IPS-NIHi7 (cell line): Measurements from ENCODE around the gene RBM25.

Experiments used
- DNase-seq: peaks from one replicate; pipeline ENCODE4 v3.0.0; 2012; ENCODE audit warnings: mixed read lengths; ENCODE audit errors: extremely low spot score

Gene RBM25

DNA sequence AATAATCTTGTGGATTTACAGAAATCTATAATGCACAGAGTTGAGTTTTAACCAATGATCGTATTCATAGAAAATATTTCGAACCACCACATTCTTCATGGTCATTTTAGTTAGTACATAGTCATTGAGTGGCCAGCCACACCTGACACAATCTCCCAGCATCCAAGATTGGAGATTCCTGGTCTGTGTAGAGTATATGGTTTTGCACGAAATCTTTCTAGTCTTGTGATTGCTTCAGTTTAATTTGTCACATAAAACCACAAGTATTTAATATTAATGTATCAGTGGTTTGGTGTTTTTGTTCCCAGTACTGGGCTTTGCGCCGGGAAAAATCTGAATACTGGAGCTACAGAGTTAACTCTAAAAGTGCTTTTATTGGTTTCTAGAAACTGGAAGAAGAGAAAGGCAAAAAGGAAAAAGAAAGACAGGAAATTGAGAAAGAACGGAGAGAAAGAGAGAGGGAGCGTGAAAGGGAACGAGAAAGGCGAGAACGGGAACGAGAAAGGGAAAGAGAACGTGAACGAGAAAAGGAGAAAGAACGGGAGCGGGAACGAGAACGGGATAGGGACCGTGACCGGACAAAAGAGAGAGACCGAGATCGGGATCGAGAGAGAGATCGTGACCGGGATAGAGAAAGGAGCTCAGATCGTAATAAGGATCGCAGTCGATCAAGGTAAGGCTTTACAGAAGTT is 44.6 kb downstream of the RBM25 start:
- DNase-seq = no peak

- DNase-seq = no peak
Observed at GRCh38 chr14:73105050-73105449, 46.7 kb downstream of the RBM25 start.

DNA sequence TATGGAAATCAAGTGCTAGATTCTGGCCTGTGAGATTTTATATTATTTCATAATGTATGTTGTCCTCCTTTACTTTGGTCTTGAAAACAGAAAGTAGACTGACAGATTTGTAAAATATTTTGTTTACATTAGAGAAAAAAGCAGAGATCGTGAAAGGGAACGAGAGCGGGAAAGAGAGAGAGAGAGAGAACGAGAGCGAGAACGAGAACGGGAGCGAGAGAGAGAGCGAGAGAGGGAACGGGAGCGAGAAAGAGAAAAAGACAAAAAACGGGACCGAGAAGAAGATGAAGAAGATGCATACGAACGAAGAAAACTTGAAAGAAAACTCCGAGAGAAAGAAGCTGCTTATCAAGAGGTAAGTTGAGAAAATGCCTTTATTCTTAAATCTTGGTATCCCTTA is 47.4 kb downstream of the RBM25 start:
- no peak for DNase-seq

DNA sequence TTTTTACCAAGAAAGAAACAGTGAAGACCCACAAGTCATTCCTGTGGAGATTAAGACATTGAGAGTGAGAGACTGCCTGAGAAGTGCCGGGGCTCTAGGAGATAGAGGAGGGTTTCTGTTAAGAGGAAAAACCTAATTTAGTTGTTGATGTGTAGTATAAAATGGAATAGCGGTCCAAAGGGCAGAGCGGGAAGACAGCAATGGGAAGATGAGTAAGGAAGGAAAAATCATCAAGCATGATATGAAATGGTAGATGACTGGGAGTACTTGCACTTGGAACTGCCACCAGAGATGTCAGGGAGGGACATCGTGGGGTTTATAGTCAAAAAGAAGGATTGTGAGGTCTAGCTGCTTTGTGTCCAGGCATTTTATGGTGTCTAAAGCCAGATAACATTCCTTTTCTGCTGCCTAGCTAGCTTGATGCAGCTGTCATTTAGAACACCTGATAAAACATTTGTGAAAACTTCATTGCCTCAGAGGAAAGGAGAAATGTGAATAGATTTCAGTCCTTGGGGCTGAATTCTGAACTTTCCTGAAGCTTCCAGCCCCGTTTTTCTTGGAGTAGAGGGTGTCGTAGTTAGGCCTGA is 57.8 kb downstream of the RBM25 start:
- no peak for DNase-seq

DNA sequence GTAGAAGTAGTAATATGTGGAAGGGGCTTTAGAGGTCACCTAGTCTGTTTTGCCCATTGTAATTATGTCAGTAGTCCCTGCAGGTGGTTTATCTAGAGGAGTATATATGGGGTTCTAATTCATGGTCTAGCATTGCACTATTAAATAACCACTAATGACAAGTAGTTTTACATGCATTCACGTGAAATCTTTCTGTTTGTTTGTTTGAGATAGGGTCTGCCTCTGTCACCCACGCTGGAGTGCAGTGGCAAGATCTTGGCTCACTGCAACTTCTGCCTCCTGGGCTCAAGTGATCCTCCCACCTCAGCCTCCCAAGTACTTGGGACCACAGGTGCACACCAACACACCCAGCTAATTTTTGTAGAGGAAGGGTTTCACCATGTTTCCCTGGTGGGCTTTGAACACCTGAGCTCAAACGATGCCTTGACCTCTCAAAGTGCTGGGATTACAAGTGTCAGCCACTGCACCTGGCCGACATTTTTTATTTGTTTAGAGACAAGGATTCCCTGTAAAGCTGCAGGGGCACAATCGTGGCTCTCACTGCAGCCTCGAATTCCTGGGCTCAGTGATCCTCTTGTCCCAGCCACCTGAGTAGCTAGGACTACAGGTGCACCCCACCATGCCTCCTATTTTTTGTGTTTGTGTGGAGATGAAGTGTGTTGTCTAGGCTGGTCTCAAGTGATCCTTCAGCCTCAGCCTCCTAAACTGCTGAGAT is 66.0 kb downstream of the RBM25 start:
- no peak for DNase-seq

GRCh38 chr14:73125169-73125588 is 66.8 kb downstream of the RBM25 start:
- no peak for DNase-seq

DNA sequence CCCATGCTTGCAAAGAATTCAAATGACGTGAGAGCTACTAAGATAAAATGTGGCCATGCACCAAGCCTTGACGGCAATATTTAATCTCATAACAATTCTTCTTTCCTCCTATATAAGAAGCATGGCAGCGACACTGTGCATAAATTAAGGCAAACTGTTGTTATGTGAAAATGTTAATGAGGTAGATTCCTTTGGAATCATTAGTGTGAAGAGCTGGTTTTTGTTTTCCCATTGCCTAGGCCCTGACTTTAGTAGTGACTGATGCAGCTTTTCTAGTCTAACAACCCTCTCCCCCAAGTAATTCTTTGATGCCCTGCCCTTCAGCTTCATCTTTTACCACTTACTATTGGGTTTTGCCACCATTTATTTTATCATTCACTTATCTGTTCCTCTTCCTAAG is 67.4 kb downstream of the RBM25 start:
- DNase-seq = peak; percentile 18

GRCh38 chr14:73133795-73134194 is 75.5 kb downstream of the RBM25 start:
- DNase-seq = no peak

- DNase-seq = no peak
Observed at GRCh38 chr14:73136085-73136386, 77.7 kb downstream of the RBM25 start.

DNA sequence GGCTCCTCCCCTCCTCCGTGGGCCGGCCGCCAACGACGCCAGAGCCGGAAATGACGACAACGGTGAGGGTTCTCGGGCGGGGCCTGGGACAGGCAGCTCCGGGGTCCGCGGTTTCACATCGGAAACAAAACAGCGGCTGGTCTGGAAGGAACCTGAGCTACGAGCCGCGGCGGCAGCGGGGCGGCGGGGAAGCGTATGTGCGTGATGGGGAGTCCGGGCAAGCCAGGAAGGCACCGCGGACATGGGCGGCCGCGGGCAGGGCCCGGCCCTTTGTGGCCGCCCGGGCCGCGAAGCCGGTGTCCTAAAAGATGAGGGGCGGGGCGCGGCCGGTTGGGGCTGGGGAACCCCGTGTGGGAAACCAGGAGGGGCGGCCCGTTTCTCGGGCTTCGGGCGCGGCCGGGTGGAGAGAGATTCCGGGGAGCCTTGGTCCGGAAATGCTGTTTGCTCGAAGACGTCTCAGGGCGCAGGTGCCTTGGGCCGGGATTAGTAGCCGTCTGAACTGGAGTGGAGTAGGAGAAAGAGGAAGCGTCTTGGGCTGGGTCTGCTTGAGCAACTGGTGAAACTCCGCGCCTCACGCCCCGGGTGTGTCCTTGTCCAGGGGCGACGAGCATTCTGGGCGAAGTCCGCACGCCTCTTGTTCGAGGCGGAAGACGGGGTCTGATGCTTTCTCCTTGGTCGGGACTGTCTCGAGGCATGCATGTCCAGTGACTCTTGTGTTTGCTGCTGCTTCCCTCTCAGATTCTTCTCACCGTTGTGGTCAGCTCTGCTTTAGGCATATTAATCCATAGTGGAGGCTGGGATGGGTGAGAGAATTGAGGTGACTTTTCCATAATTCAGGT is 78.3 kb downstream of the RBM25 start, which contains the start of gene PSEN1:
Gene PSEN1, plus strand, starts transcription at position 121 of the 839 bp plus-strand sequence. CDS start 11,513 bp downstream, outside the sequence.
- peak; percentile 99 for DNase-seq

DNA sequence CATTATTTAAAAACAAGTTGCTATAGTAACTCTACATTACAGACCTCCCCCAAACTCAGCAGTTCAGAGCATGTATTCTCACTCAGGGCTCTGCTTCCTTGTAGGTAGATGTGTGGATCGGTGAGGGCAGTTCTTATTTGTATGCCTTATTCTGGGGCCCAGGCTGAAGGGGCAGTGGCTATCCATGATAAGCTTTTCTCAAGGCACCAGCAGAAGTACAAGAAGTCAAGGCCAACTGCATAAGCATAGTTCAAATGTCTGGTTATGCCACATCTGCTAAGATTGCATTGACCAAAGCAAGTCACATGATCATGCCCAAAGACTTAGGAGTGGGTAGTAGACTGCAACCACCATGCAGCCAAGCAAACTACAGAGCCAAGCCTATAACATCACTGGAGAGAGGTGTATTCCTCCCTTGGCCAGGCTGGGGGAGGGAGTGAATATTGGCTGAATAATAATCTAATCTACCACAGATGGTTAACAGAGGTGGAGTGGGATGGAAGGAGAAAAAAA is 82.5 kb downstream of the RBM25 start:
- DNase-seq = no peak

DNA sequence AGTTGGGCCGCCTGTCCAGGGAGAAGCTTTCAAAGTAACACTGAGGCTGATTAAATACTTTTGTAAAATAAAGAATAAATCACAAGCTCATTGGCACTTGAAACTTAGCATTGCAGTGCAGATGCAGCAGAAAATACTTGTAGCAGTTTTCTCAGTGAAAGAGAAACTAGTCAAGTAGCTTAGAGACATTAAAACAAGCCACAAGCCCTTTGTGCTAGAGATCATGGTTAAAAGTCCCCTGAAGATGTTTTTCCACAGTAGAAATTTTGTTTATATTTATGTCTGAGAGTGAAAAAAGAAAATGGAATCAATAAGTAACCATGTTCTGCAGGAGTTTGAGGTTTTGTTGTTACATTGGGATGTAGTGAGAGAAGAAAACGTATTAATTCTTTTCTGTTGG is 83.9 kb downstream of the RBM25 start:
- no peak for DNase-seq

GRCh38 chr14:73143003-73143402 is 84.7 kb downstream of the RBM25 start:
- peak; percentile 12 for DNase-seq

DNA sequence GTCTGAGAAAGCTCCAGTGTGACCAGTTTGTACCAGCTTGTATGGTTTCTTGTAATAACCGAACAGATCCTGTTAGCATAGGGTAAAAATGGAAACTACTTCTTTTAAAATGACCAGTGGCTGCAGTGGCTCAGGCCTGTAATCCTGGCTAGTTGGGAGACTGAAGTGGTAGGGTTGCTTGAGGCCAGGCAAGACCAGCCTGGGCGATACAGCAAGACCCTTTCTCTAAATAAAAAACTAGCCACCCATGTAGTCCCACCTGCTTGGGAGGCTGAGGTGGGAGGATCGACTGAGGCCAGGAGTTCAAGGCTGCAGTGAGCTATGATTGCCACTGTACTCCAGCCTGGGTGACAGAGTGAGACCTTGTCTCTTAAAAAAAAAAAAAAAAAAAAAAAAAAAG is 85.3 kb downstream of the RBM25 start:
- DNase-seq = no peak

DNA sequence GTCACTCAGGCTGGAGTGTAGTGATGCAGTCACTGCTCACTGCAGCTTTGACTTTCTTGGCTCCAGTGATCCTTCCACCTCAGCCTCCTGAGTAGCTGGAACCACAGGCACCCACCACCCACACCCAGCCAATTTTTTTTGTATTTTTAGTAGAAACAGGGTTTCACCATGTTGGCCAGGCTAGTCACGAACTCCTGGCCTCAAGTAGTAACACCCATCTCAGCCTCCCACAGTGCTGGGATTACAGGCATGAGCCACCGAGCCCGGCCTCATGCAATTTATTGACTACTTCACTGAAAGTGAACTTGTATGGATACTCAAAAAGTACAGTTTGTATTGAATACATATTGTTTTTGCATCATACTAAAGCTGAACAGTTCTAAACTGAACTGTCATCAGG is 87.0 kb downstream of the RBM25 start:
- no peak for DNase-seq

- no peak for DNase-seq
Observed at GRCh38 chr14:73146111-73146510, 87.8 kb downstream of the RBM25 start.

DNA sequence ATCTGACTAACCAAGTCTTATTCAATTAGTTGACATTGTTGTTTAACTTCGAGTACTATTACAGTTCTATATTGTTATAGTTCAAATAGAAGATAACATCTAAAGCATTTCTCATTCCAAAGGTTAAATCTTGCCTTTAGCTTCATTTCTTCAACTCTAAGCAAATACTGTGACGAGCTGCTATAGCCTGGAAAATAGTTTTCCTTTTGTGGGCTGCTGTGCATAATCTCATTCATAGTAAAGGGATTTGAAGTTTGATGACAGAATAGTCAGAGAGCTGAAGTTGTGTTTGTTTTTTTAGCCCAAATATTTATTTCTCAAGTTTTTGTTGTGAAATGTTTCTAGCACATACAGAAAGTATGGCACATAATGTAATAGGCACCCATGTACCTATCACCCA is 91.4 kb downstream of the RBM25 start:
- no peak for DNase-seq

- no peak for DNase-seq
Observed at GRCh38 chr14:73153272-73153671, 94.9 kb downstream of the RBM25 start.

GRCh38 chr14:73162251-73162650 is 103.9 kb downstream of the RBM25 start:
- DNase-seq = no peak

DNA sequence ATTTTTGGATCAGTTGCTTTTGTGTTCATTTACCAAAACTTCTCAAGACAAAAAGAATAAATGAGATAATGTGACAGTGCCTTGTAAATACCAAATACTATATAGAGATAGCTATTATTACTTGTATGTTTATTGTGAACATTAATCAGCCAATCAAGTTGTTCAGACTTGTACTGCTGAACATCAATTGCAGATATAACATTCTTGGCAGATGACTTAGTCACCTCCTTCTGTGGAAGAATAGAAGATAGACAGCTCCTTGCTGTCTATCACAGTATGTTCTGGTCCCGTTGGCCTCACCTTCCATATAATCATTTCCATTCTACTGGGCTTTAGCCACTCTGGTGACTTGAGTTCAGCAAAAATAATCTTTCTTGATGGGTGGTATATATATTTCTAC is 108.1 kb downstream of the RBM25 start:
- no peak for DNase-seq

GRCh38 chr14:73167727-73168126 is 109.4 kb downstream of the RBM25 start:
- no peak for DNase-seq

DNA sequence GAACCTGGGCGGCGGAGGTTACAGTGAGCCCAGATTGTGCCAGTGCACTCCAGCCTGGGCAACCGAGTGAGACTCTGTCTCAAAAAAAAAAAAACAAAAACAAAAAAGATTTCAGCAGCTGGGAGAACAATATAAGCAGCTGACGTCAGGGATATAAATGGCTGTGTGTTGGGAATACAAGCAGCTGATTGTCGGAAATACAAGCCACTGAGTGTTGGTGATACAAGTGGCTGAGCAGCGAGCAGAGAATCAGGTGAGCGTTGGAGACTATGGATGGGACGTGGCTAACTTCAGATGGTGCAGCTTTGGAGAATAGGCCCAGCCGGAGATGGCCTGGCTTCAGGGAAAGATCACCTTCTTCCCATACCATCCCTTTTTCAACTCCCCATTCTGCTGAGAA is 109.9 kb downstream of the RBM25 start:
- DNase-seq = no peak
